Smooth muscle cell (in vitro differentiated cells): ENCODE data around the gene NEIL3. TPM values are rescaled to one million over a fixed set of nuclear protein-coding genes. Genes with fewer than 3 reads are reported as not detected.

Source experiments
- DNase-seq: peaks from one replicate; lab custom pipeline; 2025; ENCODE audit not compliant: unreplicated experiment; lab: John Stamatoyannopoulos, UW
- H2AFZ ChIP-seq: fragments of 200-600 bp; sonication (generic); 2 replicates; pipeline ENCODE4 v1.6.0; 2016; ENCODE audit warnings: antibody characterized with exemption, low read depth, mild to moderate bottlenecking
- H3F3A ChIP-seq: fragments of 200-600 bp; sonication (generic); 2 replicates; pipeline ENCODE4 v1.6.0; 2017; ENCODE audit warnings: antibody characterized with exemption, low read depth
- H3K27ac ChIP-seq: fragments of 200-600 bp; sonication (generic); 2 replicates; pipeline ENCODE4 v1.5.1; 2016; ENCODE audit warnings: low read depth, mild to moderate bottlenecking
- H3K27me3 ChIP-seq: fragments of 200-600 bp; sonication (generic); 2 replicates; pipeline ENCODE4 v1.6.1; 2016; ENCODE audit warnings: low read depth, mild to moderate bottlenecking
- H3K36me3 ChIP-seq: fragments of 200-600 bp; sonication (generic); 2 replicates; pipeline ENCODE4 v1.5.1; 2016; ENCODE audit warnings: low read depth
- H3K4me1 ChIP-seq: fragments of 200-600 bp; sonication (generic); 2 replicates; pipeline ENCODE4 v1.5.1; 2016; ENCODE audit warnings: low read depth
- H3K4me2 ChIP-seq: fragments of 200-600 bp; sonication (generic); 2 replicates; pipeline ENCODE4 v1.6.0; 2016; ENCODE audit warnings: mild to moderate bottlenecking
- H3K4me3 ChIP-seq: fragments of 200-600 bp; sonication (generic); 2 replicates; pipeline ENCODE4 v1.5.1; 2016; ENCODE audit warnings: mild to moderate bottlenecking
- H3K79me2 ChIP-seq: fragments of 200-600 bp; sonication (generic); 2 replicates; pipeline ENCODE4 v1.6.0; 2016; ENCODE audit warnings: low read depth, mild to moderate bottlenecking
- H3K9ac ChIP-seq: fragments of 200-600 bp; sonication (generic); 2 replicates; pipeline ENCODE4 v1.6.0; 2016; ENCODE audit warnings: low read depth
- H3K9me3 ChIP-seq: fragments of 200-600 bp; sonication (generic); replicated peaks from 2 replicates; pipeline ENCODE4 v1.5.1; 2016; ENCODE audit warnings: low read depth
- H4K20me1 ChIP-seq: fragments of 200-600 bp; sonication (generic); 2 replicates; pipeline ENCODE4 v1.6.0; 2016; ENCODE audit warnings: low read depth
- WGBS: methylation state at CpG from one replicate; pipeline ENCODE4 v1.1.7; 2016; ENCODE audit warnings: low lambda C conversion rate; 5-methylcytosine and 5-hydroxymethylcytosine counted together
- polyA plus RNA-seq: library from polyadenylated mRNA; unstranded; fragments of >200 nt; fragmentation: Nextera tagmentation; extraction: Ambion mirVana; gene quantifications from 2 replicates; pipeline ENCODE4 v1.2.1, GENCODE V29; 2016
- total RNA-seq: library from RNA; depleted of rRNA; stranded (reverse); fragments of >200 nt; gene quantifications from 2 replicates; pipeline ENCODE4 v1.2.3, GENCODE V29; 2014
- TF ChIP-seq, protein P1 (sequence below): fragments of 200-600 bp; sonication (generic); IDR thresholded peaks from 2 replicates; pipeline ENCODE4 v1.5.1; 2017; ENCODE audit warnings: borderline replicate concordance, mild to moderate bottlenecking, antibody characterized with exemption; ENCODE audit not compliant: insufficient read depth, poor library complexity, severe bottlenecking

NEIL3 gene
- total and polyA plus RNA-seq, 2 experiments from 2014 or later = 2.7 to 3.7 TPM

DNA sequence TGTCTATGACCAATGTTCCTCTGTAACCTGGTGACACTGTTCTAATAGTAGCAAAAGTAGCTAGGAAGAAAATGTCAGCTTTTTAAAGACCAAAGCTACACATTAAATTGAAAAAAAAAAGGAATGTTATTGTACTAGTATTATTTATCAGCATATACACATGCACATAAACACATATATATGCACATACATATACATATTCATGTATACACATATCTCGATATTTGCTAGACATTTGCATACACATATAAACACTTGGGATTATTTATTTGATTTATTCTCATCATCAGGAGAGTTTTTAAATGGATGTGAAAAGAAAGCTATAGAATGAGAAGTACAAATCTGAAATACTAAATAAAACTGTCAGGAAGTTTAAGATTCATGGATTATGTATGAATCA is 21.3 kb upstream of the NEIL3 start:
- no peak overlapping the region for H3K27ac ChIP-seq

DNA sequence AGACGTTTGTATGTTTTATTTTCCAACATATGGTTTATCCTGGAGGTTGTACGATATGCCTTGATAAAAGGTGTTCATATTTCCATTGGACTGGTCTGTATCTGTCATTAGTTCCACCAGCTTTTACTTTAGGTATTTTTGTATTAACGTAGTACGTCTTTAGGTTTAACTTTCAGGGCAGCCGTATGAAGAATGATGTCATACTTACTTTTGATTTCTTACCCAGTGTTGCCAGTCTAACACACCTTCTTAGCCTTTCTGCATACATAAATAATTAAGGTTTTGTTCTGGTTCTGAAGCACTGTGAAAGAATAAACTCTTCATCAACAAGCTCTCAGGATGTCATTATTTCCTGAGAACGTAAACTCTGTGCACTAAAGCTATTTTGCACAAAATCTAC is 18.9 kb upstream of the NEIL3 start:
- 88% methylated on average over 6 of the region's 6 CpGs for WGBS
- H3K27ac ChIP-seq = no peak overlapping the region

More for the DNA sequence above, 21.3 kb upstream of the NEIL3 start:
- Histone ChIP-seq H3K9ac (no peak overlapping the region), H3K4me3 (no peak overlapping the region), H3K9me3 (no peaks in the 10 kb centered on the region), H4K20me1 (no peaks in the 10 kb centered on the region), H2AFZ (no peak overlapping the region), H3K79me2 (no peaks in the 10 kb centered on the region), H3K4me2 (no peak overlapping the region), H3K4me1 (no peaks in the 10 kb centered on the region), H3K36me3 (no peaks in the 10 kb centered on the region), H3F3A (no peaks in the 10 kb centered on the region), H3K27me3 (no peaks in the 10 kb centered on the region)
- no peak for DNase-seq
- TF ChIP-seq, protein P1, sequence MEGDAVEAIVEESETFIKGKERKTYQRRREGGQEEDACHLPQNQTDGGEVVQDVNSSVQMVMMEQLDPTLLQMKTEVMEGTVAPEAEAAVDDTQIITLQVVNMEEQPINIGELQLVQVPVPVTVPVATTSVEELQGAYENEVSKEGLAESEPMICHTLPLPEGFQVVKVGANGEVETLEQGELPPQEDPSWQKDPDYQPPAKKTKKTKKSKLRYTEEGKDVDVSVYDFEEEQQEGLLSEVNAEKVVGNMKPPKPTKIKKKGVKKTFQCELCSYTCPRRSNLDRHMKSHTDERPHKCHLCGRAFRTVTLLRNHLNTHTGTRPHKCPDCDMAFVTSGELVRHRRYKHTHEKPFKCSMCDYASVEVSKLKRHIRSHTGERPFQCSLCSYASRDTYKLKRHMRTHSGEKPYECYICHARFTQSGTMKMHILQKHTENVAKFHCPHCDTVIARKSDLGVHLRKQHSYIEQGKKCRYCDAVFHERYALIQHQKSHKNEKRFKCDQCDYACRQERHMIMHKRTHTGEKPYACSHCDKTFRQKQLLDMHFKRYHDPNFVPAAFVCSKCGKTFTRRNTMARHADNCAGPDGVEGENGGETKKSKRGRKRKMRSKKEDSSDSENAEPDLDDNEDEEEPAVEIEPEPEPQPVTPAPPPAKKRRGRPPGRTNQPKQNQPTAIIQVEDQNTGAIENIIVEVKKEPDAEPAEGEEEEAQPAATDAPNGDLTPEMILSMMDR = no peak
- 93% methylated on average over 1 of the region's 1 CpG for WGBS

DNA sequence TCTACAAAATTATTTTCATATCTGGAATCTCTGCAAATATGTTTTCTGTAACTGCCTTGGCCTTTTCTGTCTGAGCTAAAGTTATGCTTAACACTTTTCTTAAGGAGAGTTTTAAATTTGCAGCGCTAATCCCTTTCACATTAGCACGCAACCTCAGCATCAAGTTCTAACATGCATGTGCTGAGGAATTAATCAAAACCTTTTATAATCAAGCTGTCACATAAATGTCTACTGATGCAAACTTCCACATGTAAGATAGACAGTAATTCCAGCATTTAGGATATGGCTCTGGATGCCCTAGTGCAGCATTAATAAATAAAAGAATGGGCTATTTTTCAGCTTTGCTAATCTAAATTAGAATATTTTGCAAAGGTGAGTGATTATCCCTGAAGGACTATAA is 17.5 kb upstream of the NEIL3 start:
- Histone ChIP-seq H3K9me3 (no peaks in the 10 kb centered on the region), H3F3A (no peaks in the 10 kb centered on the region)

More for the DNA sequence above, 18.9 kb upstream of the NEIL3 start:
- Histone ChIP-seq H2AFZ (no peak overlapping the region), H3K4me3 (no peak overlapping the region), H3K9me3 (no peaks in the 10 kb centered on the region), H3F3A (no peaks in the 10 kb centered on the region), H3K4me1 (no peaks in the 10 kb centered on the region), H3K9ac (no peak overlapping the region), H3K79me2 (no peaks in the 10 kb centered on the region), H3K36me3 (no peaks in the 10 kb centered on the region), H4K20me1 (no peaks in the 10 kb centered on the region), H3K4me2 (no peak overlapping the region), H3K27me3 (no peaks in the 10 kb centered on the region)
- TF ChIP-seq, protein P1 = no peak
- DNase-seq = no peak

More for the DNA sequence above, 17.5 kb upstream of the NEIL3 start:
- Histone ChIP-seq H4K20me1 (no peaks in the 10 kb centered on the region), H3K79me2 (no peaks in the 10 kb centered on the region), H2AFZ (no peak overlapping the region), H3K9ac (no peak overlapping the region), H3K27ac (no peak overlapping the region), H3K4me2 (no peak overlapping the region), H3K36me3 (no peaks in the 10 kb centered on the region), H3K4me1 (no peaks in the 10 kb centered on the region), H3K27me3 (no peaks in the 10 kb centered on the region), H3K4me3 (no peak overlapping the region)
- TF ChIP-seq, protein P1 = no peak
- no peak for DNase-seq
- WGBS = 97% methylated on average over 2 of the region's 2 CpGs
